Skeletal muscle cell (primary cell): ENCODE data around the gene IGSF3.

Source experiments
- DNase-seq: peaks from one replicate; pipeline ENCODE4 v3.0.0-alpha.2; 2010; ENCODE audit warnings: low read depth
- H3K4me3 ChIP-seq: 2 replicates; pipeline ENCODE4 v1.5.1; 2011; ENCODE audit warnings: low read depth, mild to moderate bottlenecking, control low read depth, low read length, moderate library complexity

Gene IGSF3

GRCh38 chr1:116667575-116668105, at the start of gene IGSF3:
TSS of gene IGSF3 (minus strand) at chr1:116667733. CDS start at chr1:116666326, 1,407 bp downstream.
- peak within 1 kb of the TSS; percentile 59 for H3K4me3 ChIP-seq
- DNase-seq, result no peak

DNA sequence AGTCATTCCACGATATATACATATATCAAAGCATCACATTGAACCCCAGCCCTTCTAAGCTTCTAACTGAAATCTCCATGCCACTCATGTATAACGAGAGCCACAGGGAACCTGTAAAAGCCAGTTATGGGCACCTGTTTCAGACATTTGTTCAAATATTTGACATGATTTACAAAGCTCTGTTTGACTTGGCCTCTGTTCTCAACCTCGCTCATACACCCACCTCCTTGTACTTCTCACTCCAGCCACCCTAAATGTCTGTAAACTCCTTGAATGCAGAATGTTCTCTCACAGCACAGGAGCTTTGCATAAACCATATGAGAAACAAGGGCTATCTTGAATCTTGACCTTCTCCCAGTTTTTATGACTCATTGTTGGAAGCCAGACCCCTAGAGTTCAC, 49.8 kb upstream of the IGSF3 start:
- DNase-seq, result no peak
- no peak overlapping the region for H3K4me3 ChIP-seq

- H3K4me3 ChIP-seq, result no peak overlapping the region
- DNase-seq, result no peak
Observed at GRCh38 chr1:116716391-116716790, 48.9 kb upstream of the IGSF3 start.

DNA sequence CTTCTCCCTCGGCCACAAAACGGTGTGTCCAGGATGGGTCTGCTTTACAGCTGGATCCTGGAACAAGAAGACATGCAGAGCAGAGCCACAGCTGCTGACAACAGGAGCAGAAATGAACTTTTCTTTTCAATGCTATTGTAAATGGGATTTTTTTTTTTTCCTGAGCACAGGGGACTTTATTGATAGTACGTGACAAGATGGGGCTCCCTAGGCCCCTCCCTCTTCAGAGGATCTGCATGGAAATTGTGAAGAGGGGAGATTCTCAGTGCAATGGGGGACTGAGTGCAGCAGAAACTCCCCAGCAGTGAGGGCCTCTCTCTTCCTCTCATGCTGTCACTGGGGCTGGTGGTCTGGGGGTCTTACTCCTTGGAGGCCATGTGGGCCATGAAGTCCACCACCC, 45.9 kb upstream of the IGSF3 start:
- no peak for DNase-seq
- H3K4me3 ChIP-seq, result no peak overlapping the region

- H3K4me3 ChIP-seq, result no peak overlapping the region
- DNase-seq, result no peak
Observed at GRCh38 chr1:116712510-116712909, 45.0 kb upstream of the IGSF3 start.

DNA sequence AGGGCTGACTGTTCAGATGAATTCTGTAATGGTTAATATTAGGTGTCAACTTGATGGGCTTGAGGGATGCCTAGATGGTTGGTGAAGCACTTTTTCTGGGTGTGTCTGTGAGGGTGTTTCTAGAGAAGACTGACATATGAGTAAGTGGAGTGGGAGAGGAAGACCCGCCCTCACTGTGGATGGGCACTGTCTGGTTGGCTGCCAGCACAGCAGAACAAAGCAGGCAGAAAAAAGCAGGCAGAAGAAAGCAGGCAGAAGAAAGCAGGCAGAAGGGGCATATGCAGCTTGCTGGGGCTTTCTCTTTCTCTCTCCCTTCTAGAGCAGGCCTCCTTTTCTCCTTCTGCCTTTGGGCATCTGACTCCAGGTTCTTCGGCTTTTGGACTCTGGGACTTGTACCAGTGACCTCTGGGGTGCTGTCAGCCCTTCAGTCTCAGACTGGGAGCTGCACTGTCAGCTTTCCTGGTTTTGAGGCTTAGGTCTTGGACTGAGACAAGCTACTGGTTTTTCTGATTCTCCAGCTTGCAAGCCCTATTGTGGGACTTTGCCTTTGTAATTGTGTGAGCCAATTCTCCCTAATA, 43.8 kb upstream of the IGSF3 start:
- DNase-seq, result no peak
- no peak overlapping the region for H3K4me3 ChIP-seq

DNA sequence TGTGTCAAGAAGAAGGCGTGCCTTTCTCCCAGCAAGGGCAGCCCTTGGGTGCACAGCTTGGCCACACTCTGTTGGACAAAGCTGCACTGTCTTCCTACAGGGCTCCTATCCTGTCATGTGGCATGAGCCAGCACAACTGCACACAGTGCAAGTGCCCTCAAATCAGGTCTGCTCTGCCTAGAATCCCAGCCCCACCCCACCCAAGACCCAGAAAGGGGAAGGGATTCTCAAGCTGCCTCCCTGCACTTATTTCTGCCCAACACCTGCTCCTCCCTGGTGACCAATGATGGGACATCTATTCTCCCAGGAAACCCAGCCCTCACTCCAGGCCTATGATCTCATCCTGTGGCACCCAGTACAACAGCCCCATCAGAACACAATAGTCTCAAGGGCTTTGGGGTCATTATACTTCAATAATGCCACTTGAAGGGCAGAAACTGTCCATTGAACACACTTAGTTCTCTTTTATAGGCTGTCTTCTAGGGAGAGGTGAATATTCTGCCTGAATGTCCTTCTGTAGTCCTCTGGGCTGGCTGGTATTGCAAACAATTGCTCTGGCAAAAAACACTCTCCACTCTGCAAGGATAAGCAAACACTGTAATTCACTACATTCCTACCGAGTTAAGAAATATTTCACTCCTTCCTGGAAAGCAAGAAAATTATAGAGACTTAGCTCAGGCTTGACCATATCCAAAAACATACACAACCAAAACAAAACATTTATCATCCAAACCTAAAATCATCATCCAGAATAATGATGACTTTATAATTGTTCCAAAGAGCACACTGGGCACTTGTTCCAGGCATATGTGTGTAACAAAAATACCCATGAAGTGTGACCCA, 43.1 kb upstream of the IGSF3 start:
- DNase-seq, result no peak
- H3K4me3 ChIP-seq, result no peak overlapping the region

DNA sequence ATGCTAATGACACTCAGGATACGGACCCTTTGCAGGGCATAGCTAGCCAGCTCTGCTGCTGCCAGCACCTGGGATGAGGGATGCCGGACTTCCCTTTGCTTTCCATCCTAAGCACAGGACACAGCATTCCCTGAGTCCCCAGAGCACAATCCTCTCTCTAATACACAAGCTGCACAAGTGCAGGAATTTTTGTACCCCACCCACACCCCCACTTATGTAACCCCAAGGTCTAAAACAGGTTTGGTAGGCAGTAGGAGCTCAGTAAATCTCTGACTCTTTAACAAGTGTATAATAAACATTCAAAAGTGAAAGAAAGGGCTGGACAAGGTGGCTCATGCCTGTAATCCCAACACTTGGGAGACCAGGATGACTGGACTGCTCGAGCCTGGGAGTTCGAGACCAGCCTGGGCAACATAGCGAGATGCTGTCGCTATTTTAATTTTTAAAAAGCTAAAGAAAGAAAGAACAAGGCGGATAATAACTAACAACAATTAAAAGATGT, 42.2 kb upstream of the IGSF3 start:
- no peak for DNase-seq
- no peak overlapping the region for H3K4me3 ChIP-seq

DNA sequence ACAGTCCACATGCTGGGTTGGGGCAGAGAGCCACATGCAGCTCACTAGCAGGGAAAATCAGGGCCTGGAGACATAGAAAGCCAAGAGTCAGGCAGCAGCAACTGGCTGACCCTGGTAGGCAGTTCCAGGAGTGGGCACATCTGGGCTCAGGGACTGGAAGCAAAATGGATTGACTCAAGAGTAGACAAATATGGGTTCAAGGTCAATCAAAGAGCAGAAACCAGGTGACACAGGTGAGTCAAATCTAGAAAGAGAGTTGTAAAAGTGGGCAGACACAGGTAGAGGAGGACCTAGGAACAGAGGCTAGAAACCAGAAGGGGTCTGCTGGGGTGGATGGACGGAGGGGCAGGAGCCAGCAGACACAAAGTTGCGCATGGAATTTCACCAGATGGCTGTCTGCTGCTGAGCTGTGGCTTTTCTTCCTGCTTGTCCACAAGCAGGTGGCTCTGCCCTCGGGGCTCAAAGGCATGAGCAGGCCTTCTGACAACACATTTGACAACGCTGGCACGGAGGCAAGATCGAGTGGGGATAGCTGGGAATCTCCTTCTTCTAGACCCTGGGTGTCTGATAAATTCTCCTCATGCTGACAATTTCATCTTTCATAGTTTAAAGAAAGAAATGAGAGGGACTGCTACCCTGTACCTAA, 40.8 kb upstream of the IGSF3 start:
- no peak for DNase-seq
- H3K4me3 ChIP-seq, result no peak overlapping the region

DNA sequence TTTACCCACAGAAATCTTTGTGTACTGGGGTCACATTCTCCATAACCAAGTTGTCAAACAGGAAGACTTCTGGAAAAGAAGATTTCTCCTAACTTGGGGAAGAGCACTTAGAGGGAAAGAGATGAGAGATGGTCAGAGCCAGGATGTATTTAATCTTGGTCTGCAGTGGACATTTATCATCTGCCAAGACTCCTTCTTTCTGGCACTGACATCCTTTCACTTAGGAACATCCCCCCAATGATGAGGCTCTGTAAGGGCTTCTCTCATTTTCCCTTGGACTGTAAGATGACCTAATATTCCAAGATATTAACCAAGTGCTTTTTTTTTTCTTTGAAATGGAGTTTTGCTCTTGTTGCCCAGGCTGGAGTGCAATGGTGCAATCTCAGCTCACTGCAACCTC, 39.3 kb upstream of the IGSF3 start:
- no peak for DNase-seq
- H3K4me3 ChIP-seq, result no peak overlapping the region

- no peak for DNase-seq
- H3K4me3 ChIP-seq, result no peak overlapping the region
Observed at GRCh38 chr1:116706123-116706522, 38.6 kb upstream of the IGSF3 start.

DNA sequence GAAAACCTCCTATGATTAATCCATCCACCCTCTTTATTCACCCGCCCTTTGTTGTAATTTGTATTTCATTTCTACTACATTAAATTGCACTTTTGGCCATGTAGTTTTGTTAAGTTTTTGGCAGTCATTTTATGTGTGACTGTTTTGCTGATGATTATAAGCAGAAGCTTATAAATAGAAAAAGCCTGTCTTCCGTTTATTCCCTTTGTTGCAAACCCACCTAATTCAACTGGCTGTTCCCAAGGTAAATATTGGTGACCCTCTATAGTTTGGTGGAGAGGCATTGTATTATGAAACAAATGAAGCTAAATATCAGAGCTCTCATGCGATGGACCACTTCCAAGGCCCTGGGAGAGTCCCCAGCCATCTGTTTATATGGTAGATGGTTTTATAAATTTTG, 36.7 kb upstream of the IGSF3 start:
- no peak overlapping the region for H3K4me3 ChIP-seq
- DNase-seq, result no peak

DNA sequence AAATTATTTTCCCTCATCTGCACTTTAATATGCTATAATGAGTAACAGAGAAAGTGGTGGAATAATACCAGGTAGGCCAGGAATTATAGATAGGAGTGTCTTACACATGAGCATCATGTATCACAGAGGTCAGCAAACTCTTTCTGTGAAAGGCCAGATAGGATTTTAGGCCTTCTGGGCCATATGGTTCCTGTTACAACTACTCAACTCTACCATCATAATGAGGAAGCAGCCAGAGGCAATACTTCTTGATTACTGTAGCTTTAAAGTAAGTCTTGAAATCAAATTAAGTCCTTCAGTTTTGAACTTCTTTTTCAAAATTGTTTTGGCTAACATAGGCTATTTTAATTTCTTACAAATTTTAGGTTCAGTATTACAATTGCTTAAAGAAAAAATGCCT, 32.1 kb upstream of the IGSF3 start:
- no peak overlapping the region for H3K4me3 ChIP-seq
- DNase-seq, result no peak

- no peak for DNase-seq
- H3K4me3 ChIP-seq, result no peak overlapping the region
Observed at GRCh38 chr1:116698244-116698595, 30.7 kb upstream of the IGSF3 start.

- no peak for DNase-seq
Observed at GRCh38 chr1:116697548-116698243, 30.2 kb upstream of the IGSF3 start.

GRCh38 chr1:116694524-116694923, 27.0 kb upstream of the IGSF3 start:
- no peak for DNase-seq
- no peak overlapping the region for H3K4me3 ChIP-seq

More at GRCh38 chr1:116697548-116698243, 30.2 kb upstream of the IGSF3 start:
- H3K4me3 ChIP-seq, result no peak overlapping the region

DNA sequence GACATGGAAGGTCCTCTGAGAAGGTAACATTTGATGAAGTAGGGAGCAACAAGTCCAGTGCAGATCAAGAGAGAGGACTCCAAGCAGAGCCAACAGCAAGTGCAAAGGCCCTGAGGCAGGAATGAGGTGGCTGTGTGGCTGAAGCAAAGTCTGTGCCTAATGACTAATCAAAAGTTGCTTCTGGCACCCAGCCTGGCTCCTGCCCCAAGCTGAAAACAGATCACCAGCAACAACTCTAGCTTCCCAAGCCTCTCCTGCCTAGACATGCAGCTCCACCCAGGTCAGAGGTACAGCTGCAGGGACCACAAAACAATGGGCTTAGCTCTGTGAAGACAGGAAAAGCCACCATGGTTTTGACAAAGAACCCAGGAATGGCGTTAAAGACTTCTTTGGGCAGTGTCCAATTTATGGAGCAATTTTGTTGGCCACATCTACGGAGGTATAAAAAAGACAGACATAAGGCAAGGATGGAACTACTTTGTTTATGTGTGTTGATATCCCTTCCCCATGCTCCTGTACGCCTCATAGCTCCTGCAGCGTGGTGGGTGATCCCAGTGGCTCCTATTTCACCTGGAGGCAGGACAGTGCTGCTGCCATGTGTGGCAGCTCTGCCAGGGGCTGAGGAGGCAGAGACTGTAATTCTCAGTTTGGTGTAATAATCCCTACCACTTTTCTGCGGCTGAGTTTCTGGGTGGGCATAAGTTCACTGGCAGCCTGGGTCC, 26.4 kb upstream of the IGSF3 start:
- H3K4me3 ChIP-seq, result no peak overlapping the region
- peak; percentile 88 for DNase-seq

GRCh38 chr1:116692879-116693278, 25.3 kb upstream of the IGSF3 start:
- no peak for DNase-seq
- H3K4me3 ChIP-seq, result no peak overlapping the region

GRCh38 chr1:116690849-116691406, 23.4 kb upstream of the IGSF3 start:
- no peak for DNase-seq
- no peak overlapping the region for H3K4me3 ChIP-seq
